Subcutaneous adipose tissue (tissue), 4 donors: ENCODE measurements around the gene ADGRD1. TPM values are rescaled to one million over a fixed set of nuclear protein-coding genes. Genes with fewer than 3 reads are reported as not detected.

Experiments used
- total RNA-seq, 4 donors: library from RNA; depleted of rRNA; stranded (reverse); fragments of >200 nt; gene quantifications; one replicate each; pipeline ENCODE4 v1.1.0, GENCODE V29; 2016
- TF ChIP-seq, protein P1 (sequence below): fragments of 450-650 bp; IDR thresholded peaks from one replicate; pipeline ENCODE4 v1.5.1; 2016; ENCODE audit warnings: low read depth, mild to moderate bottlenecking, control low read depth, antibody characterized with exemption, moderate library complexity

The ADGRD1 gene
- total RNA-seq, 4 donors from 2014 or later, result 16.3 to 34.1 (median 24.1) TPM

DNA sequence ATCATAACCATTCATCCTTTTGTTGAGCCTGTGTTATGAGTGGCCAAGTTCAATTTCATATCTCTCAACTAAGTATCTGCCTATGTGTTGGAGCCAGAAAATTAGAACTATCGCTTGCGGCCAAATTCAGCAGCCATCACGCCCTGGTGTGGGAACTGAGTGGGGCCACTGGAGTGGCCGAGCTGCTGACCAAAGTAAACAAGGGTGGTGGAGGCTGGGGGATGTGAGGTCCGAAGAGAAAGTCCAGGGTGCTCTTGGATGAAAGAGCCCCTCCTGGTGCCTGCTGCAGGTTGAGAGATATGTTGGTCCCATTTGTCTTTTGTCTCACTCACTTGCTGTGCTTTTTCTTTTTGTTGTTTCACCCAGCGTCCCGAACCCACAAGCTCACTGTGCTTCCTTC lies 14.9 kb downstream of the ADGRD1 start:
- TF ChIP-seq, protein P1, sequence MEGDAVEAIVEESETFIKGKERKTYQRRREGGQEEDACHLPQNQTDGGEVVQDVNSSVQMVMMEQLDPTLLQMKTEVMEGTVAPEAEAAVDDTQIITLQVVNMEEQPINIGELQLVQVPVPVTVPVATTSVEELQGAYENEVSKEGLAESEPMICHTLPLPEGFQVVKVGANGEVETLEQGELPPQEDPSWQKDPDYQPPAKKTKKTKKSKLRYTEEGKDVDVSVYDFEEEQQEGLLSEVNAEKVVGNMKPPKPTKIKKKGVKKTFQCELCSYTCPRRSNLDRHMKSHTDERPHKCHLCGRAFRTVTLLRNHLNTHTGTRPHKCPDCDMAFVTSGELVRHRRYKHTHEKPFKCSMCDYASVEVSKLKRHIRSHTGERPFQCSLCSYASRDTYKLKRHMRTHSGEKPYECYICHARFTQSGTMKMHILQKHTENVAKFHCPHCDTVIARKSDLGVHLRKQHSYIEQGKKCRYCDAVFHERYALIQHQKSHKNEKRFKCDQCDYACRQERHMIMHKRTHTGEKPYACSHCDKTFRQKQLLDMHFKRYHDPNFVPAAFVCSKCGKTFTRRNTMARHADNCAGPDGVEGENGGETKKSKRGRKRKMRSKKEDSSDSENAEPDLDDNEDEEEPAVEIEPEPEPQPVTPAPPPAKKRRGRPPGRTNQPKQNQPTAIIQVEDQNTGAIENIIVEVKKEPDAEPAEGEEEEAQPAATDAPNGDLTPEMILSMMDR, result no peak

DNA sequence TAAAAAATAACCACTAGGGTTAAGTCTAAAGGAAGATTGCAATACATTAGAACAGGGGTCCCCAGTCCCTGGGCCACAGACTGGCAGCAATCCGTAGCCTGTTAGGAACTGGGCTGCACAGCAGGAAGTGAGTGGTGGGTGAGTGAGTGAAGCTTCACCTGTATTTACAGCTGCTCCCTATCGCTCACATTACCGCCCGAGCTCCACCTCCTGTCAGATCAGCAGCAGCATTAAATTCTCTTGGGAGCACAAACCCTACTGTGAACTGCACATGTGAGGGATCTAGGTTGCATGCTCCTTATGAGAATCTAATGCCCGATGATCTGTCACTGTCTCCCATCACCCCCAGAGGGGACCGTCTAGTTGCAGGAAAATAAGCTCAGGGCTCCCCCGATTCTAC lies 15.5 kb downstream of the ADGRD1 start:
- TF ChIP-seq, protein P1, result no peak

DNA sequence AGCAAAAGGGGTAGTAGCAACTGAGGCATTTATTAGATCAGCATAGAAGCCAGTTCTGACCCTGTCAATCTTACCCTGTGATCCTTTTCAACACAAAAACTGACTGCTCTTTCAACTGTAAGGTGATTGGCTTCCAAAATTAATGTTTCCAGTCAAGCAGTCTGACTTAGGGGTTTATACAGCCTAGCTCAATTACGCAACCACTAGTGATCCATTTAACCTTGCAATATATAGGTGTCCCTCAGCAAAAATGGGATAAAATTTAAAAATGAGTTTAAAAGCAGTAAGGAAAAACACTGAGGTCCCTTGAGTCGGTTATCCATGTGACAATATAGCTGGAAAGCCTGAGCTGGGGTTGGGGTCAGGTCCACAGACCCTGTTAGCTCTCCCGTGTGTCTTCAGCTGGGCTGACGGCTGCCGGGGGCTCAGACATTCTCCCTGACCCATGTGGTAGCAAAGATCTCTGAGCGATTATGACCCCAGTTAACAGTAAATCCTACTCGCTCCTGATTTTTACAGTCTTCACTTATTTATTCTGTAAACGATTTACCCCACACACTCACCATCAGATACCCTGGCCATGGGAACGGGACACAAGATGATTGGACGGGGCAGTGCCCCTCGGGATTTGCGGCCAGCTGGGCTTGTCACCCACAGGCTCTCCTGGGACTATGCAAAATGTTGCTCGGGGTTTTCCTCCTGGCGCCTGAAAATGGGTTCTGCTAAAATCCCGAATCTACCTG lies 16.6 kb downstream of the ADGRD1 start:
- TF ChIP-seq, protein P1, result no peak

DNA sequence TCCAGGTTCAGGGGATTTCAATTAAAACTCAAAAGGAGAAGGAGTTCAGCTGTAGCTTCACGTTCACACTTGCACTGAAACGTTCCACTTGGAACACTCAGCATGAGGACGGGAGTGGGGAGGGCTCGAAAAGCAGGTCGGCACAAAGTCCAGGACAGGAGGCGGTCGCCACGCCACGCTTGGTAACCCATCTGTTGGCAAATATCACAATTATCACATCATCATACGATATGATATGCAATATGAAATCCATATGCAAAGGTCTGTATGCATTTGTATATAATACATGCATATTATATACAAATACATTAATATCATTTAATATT lies 17.2 kb downstream of the ADGRD1 start:
- TF ChIP-seq, protein P1, result no peak

DNA sequence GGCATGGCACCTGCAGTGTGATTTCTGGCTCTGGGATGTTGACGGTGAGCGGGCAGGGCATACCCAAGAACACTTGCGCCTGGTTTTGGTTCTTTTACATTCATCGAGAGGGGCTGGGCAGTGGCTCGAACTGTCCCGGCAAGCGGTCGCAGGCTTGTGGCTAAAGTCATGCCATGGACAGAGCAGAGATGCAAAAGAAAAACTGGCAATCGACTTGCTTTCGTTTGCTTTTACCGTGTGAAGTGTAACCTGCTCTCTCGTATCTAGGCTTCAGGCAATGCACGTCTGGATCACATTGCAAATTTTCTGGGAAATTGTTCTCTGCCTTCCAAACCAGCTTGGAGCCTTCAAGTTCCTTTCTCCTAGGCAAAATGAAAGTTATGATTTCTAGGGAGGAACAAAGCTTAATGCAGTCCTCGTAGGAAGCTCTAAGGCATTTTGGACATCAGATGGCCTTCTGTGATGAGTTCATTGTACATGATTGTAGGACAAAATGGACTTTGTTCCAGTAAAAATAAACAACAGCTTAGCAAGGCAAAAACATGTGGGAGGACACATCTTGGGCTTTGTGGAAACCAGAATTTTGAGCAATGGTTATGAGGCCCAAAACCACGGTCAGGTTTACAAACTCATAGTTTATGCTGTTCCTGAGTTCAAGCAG lies 18.3 kb downstream of the ADGRD1 start:
- TF ChIP-seq, protein P1, result no peak

DNA sequence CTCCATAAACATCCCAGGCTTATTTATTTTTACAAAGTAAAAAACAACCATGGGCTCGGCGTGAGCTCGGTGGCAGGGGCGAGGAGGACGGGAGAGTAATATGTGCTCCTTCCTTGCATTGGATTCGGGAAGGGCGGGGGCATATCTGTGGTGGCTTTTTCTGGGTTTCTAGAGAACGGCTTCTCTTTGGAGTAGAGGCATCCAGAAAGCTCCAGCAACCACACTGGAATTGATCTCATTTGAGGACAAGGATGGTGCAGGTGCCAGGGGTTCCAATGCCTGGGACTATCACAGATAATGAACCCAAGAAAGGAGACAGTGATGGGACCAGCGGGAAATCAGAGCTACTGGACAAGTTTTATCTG lies 18.9 kb downstream of the ADGRD1 start:
- TF ChIP-seq, protein P1, result no peak

DNA sequence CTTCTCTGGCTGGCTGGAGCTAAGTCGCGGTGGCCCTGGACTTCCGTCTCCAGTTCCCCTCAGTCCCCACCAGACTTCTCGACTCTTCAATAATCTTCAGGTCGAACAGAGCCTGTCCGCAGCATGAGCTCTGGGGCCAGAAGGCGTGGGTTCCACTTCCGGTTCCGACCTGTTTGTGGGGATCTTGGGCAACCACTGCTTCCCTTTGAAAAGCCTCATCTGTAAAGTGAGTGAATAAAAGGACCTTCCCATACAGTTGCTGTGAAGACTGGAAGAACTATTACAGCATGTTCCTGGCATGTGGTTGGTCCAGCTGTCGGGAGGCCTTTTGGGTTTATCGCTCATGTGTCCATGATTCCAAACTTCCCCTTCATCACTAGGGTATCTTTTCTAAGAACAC lies 19.4 kb downstream of the ADGRD1 start:
- TF ChIP-seq, protein P1, result no peak
